ENCODE data around the gene GRAMD1C.

Gene GRAMD1C

DNA sequence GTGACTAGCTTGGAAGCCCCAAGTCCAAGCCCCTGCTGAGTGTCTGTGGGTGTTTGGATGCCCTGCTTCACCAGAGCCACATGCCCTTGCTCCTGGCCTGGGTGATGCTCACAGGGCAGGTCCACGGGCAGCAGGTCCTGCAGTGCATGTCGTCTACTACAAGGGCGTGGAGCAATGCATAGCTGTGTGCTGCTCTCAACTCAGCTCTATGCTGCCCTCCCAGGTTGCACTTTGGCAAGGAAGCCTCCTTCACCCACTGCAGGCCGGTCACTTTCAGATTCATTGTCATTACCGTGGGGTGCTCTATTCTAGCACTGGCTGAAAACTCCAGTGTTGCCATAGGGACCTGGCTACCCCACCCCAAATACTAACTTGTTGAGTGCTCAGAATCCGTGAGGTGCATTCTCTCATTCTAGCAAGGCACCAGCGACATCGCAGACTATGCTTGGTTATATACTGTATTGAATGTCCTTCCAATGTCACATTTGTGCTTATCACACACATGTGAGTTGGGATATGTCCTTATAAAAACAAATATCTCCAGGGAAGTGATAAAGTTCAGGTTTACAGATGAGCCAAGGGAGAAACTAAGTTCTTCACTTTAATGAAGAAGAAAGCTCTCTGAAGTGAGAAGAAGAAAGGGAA, 51.8 kb downstream of the GRAMD1C start:
- no peaks in the 10 kb centered on the region for H3K4me1 Mint-ChIP-seq (ENCODE audit: low read depth)
- no peak for DNase-seq (ENCODE audit: low spot score)
- H3K4me3 Mint-ChIP-seq: no peak overlapping the region
- H3K9me3 Mint-ChIP-seq: no peaks in the 10 kb centered on the region
- H3K27ac Mint-ChIP-seq: no peak overlapping the region
- peaks cover 2% of the 10 kb centered on the region for H3K27me3 Mint-ChIP-seq (ENCODE audit: low read depth)
- H3K36me3 Mint-ChIP-seq (ENCODE audit: low read depth): no peaks in the 10 kb centered on the region

DNA sequence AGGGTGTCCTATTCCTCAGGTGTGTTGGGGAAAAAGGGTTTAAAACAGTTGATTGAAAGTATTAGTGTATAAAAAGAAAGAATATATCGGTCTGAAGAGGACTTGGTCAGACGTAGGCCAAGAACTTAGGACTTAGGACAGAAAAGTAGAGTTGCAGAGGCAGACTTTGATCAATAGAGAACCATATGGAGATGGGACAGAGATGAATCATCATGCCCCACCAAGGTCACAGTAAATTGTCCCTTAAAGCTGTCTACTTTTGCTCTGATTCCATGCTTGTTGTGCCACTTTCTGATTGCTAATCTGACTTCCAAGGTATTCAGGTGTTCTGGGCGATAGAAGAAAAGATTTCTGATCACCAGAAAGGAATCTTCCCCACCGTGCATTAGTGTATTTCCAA, 56.3 kb downstream of the GRAMD1C start:
- H3K4me1 Mint-ChIP-seq (ENCODE audit: low read depth): peaks cover 2% of the 10 kb centered on the region
- no peaks in the 10 kb centered on the region for H3K9me3 Mint-ChIP-seq
- no peak overlapping the region for H3K27ac Mint-ChIP-seq
- no peak for DNase-seq (ENCODE audit: low spot score)
- H3K36me3 Mint-ChIP-seq (ENCODE audit: low read depth): no peaks in the 10 kb centered on the region
- peaks cover 2% of the 10 kb centered on the region for H3K27me3 Mint-ChIP-seq (ENCODE audit: low read depth)
- H3K4me3 Mint-ChIP-seq: no peak overlapping the region

DNA sequence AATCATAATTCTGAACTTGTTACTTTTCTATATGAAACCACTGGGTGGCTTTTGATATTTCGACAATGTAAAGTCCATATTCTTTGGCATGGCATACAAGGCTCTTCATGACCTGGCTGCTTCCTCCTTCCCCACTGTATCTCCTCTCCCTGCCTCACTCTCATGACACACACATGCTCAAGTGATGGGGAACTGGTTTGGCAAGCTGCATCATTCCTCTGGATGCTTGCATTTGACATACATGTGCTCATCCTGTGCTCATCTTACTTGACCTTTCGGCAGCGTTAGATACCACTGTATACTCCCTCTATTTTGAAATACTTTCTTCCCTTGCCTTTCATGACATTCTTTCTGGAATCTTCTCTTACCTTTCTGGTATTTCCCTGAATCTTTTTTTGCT, 57.4 kb downstream of the GRAMD1C start:
- Mint-ChIP-seq H3K27ac (no peak overlapping the region), H3K4me3 (no peak overlapping the region), H3K27me3 (ENCODE audit: low read depth) (peaks cover 2% of the 10 kb centered on the region), H3K36me3 (ENCODE audit: low read depth) (no peaks in the 10 kb centered on the region), H3K9me3 (no peaks in the 10 kb centered on the region), H3K4me1 (ENCODE audit: low read depth) (peaks cover 2% of the 10 kb centered on the region)
- DNase-seq (ENCODE audit: low spot score): no peak

DNA sequence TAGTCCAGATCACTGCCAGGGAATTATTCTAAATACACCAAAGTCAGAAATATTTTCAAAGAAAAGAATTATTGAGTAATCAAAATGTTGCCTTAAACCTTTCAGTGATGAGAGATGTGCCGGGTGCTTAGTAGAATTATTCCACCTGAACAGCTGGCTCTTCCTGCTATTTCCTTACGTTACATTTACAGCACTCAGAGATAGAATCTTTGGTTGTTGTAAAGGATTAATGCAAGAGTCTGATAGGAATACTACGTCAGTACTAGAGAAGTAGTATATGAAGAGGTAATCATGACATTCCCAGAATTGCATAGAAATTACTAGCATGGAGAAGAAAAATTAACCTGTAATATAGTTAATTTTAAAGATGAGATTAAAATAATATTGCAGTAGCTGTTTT, 58.3 kb downstream of the GRAMD1C start:
- Mint-ChIP-seq H3K27ac (no peak overlapping the region), H3K4me3 (no peak overlapping the region), H3K9me3 (no peaks in the 10 kb centered on the region), H3K36me3 (ENCODE audit: low read depth) (no peaks in the 10 kb centered on the region), H3K4me1 (ENCODE audit: low read depth) (peaks cover 2% of the 10 kb centered on the region), H3K27me3 (ENCODE audit: low read depth) (peaks cover 2% of the 10 kb centered on the region)
- DNase-seq (ENCODE audit: low spot score): no peak

DNA sequence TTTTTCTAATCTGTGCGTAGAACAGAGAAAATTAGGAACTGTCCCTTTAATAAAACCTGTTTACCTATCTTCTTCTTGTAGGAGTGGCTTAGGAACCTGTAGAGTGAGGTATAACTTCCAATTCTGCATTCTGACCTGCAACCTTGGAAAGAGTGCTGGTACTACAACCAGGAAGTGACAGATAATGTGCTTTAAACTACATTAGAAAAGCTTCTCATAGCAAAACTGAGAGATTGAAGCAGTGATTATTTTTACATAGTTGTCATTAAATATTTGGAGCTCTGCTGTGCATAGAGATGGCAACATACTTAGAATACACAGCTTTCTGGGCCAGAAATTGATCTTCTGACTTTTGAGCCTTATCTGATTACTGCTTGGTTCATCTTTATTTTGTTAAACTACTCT, 58.8 kb downstream of the GRAMD1C start:
- no peak for DNase-seq (ENCODE audit: low spot score)
- Mint-ChIP-seq H3K4me1 (ENCODE audit: low read depth) (peaks cover 2% of the 10 kb centered on the region), H3K36me3 (ENCODE audit: low read depth) (no peaks in the 10 kb centered on the region), H3K4me3 (peak overlapping the region; percentile 22), H3K27ac (no peak overlapping the region), H3K27me3 (ENCODE audit: low read depth) (peaks cover 2% of the 10 kb centered on the region), H3K9me3 (no peaks in the 10 kb centered on the region)

DNA sequence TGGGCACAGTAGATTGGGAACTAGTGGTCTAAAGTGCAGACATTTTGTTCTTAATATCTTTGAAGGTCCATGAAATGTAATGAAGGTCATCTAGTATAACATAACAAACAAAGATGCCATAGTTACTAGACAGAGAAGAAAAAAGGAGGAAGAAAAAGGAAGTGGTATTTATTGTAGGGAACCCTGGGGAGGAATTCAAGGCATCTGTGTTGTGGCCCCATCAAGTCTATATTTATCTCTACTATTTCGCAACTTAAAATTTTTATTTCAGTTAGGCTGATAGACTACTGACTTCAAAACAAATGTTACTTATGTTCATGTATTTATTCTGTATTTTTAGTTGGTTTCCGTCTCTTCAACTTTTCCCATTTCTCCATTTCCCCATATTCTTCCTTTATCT, 60.3 kb downstream of the GRAMD1C start:
- H3K27ac Mint-ChIP-seq: no peak overlapping the region
- peaks cover 2% of the 10 kb centered on the region for H3K27me3 Mint-ChIP-seq (ENCODE audit: low read depth)
- no peaks in the 10 kb centered on the region for H3K9me3 Mint-ChIP-seq
- DNase-seq (ENCODE audit: low spot score): no peak
- H3K4me3 Mint-ChIP-seq: no peak overlapping the region
- H3K4me1 Mint-ChIP-seq (ENCODE audit: low read depth): peaks cover 2% of the 10 kb centered on the region
- H3K36me3 Mint-ChIP-seq (ENCODE audit: low read depth): no peaks in the 10 kb centered on the region

DNA sequence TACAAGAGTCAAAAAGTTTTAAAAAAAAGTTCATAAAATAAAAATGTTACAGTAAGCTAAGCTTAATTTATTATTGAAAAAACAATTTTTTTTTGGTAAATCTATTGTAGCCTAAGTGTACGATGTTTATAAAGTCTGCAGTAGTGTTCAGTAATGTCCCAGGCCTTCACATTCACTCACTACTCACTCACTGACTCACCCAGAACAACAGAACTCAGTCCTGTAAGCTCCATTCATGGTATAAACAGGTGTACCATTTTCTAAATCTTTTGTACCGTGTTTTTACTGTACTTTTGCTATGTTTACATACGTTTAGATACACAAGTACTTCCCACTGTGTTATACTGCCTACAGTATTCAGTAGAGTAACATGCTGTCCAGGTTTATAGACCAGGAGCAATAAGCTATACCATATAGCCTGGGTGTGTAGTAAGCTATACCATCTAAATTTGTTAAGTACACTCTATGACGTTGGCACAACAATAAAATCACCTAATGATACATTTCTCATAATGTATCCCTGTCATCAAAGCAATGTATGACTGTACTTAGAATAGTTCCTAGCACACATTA, 68.1 kb downstream of the GRAMD1C start:
- H3K36me3 Mint-ChIP-seq (ENCODE audit: low read depth): no peaks in the 10 kb centered on the region
- no peak overlapping the region for H3K4me3 Mint-ChIP-seq
- H3K27ac Mint-ChIP-seq: no peak overlapping the region
- H3K4me1 Mint-ChIP-seq (ENCODE audit: low read depth): no peaks in the 10 kb centered on the region
- no peaks in the 10 kb centered on the region for H3K9me3 Mint-ChIP-seq
- no peak for DNase-seq (ENCODE audit: low spot score)
- H3K27me3 Mint-ChIP-seq (ENCODE audit: low read depth): peaks cover 3% of the 10 kb centered on the region

DNA sequence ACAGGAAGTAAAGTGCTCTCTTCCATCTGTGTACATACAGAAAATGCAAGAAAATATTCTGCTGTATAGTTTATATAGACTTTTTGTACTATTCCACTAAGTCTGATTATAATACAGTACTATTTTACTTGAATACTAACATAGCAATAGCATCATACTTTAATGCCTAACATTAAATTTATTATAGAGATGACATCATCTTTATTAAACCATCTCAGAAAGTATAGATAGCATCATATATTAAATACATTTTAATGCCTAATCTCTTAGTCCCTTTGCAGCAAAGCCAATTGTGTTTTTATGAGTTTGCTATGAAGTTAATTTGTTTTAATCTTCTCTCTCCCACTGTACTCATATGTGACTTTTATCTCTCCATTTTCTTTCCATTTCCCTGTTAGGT, 69.5 kb downstream of the GRAMD1C start:
- H3K27me3 Mint-ChIP-seq (ENCODE audit: low read depth): peaks cover 3% of the 10 kb centered on the region

DNA sequence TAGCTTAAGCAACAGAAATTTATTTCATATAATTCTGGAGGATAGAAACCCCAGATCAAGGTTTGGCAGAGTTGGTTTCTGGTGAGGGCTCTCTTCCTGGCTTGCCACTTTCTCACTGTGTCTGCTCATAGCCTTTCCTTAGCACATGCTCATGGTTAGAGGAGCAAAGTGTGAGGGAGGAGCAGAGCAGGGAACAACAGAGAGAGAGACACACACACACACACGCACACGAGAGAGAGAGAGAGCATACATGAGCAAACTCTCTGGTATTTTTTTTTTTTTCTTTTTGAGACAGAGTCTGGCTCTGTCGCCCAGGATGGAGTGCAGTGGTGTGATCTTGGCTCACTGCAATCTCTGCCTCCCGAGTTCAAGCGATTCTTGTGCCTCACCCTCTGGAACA, 72.4 kb downstream of the GRAMD1C start:
- Mint-ChIP-seq H3K4me3 (no peak overlapping the region), H3K27ac (no peak overlapping the region), H3K27me3 (ENCODE audit: low read depth) (peaks cover 5% of the 10 kb centered on the region), H3K36me3 (ENCODE audit: low read depth) (no peaks in the 10 kb centered on the region), H3K9me3 (no peaks in the 10 kb centered on the region), H3K4me1 (ENCODE audit: low read depth) (peaks cover 5% of the 10 kb centered on the region)
- no peak for DNase-seq (ENCODE audit: low spot score)

More for the DNA sequence above, 69.5 kb downstream of the GRAMD1C start:
- DNase-seq (ENCODE audit: low spot score): no peak
- Mint-ChIP-seq H3K36me3 (ENCODE audit: low read depth) (no peaks in the 10 kb centered on the region), H3K9me3 (no peaks in the 10 kb centered on the region), H3K4me3 (no peak overlapping the region), H3K27ac (no peak overlapping the region), H3K4me1 (ENCODE audit: low read depth) (peaks cover 5% of the 10 kb centered on the region)

DNA sequence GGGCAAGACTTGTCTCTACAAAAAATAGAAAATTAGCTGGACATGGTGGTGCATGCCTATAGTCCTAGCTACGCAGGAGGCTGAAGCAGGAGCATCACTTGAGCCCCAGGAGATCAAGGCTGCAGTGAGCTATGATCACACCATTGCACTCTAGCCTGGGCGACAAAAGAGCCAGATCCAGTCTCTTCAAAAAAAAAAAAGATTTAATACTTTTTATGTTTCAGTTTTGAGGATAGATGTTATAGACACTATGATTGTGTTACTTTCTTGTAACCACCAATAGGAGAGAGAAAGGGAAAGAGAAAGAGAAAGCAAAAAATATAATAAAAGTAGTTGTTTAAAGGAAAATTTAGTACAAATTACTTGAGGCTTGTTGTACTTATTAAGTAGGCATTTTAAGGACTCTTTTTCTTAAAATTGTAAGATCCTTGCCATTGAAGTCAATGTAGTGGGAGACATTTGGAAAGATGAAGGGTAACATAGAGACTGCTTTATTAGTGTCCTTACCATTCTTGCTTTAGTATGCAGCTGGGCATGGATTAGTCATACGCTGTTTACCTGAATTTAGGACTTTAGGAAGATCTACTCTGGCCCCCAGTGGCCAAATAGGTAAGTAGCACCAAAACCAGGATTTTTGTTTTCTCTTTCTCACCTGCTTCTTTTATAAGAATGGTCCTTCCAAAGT, 74.1 kb downstream of the GRAMD1C start:
- no peaks in the 10 kb centered on the region for H3K9me3 Mint-ChIP-seq
- peak; percentile 18 for DNase-seq (ENCODE audit: low spot score)
- H3K27me3 Mint-ChIP-seq (ENCODE audit: low read depth): peaks cover 5% of the 10 kb centered on the region
- peak overlapping the region; percentile 10 for H3K27ac Mint-ChIP-seq
- H3K4me3 Mint-ChIP-seq: peak overlapping the region; percentile 68
- no peaks in the 10 kb centered on the region for H3K36me3 Mint-ChIP-seq (ENCODE audit: low read depth)
- peaks cover 5% of the 10 kb centered on the region for H3K4me1 Mint-ChIP-seq (ENCODE audit: low read depth)

DNA sequence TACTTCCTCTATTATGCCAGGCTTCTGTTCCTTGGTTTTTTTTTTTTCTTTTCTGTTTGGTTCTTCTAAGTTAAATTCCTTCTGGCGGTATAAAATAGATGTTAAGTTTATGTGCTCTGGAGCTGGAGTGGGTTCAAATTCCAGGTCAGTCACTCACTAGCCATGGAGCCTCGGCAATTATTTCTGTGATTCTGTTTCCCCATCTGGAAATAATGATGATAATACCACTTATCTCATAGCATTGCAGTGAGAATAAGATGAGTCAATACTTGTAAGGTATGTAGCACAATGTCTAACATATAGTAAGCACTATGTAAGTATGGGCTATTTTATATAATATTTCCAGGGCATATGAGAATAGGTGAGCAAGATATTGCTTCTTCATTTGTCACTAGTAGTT, 76.1 kb downstream of the GRAMD1C start:
- H3K27me3 Mint-ChIP-seq (ENCODE audit: low read depth): peaks cover 6% of the 10 kb centered on the region
- no peak overlapping the region for H3K27ac Mint-ChIP-seq
- H3K9me3 Mint-ChIP-seq: no peaks in the 10 kb centered on the region
- no peaks in the 10 kb centered on the region for H3K36me3 Mint-ChIP-seq (ENCODE audit: low read depth)
- H3K4me3 Mint-ChIP-seq: no peak overlapping the region
- H3K4me1 Mint-ChIP-seq (ENCODE audit: low read depth): peaks cover 5% of the 10 kb centered on the region
- DNase-seq (ENCODE audit: low spot score): no peak

DNA sequence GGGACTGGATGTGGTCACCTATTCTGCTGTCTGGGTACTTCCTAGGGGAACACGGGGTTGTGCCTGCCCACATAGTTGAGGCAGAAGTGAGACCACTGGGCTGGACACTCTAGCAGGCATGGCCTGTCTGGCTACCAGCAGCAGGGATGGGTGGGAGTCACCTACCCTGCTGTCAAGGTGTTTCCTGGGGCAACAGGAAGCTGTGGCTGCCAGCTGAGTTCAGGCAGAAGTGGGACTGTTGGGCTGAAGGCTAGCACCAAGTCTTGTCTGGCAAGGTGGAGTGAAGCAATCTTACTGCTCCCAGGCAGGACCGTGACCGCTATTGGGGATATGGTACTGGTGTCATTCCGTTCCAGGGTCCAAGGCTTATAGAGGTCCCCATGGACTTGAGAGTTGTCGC, 89.0 kb downstream of the GRAMD1C start:
- no peak for DNase-seq (ENCODE audit: low spot score)
- Mint-ChIP-seq H3K27ac (no peak overlapping the region), H3K4me1 (ENCODE audit: low read depth) (no peaks in the 10 kb centered on the region), H3K4me3 (no peak overlapping the region), H3K36me3 (ENCODE audit: low read depth) (no peaks in the 10 kb centered on the region), H3K27me3 (ENCODE audit: low read depth) (peaks cover 5% of the 10 kb centered on the region), H3K9me3 (peaks cover 17% of the 10 kb centered on the region)

DNA sequence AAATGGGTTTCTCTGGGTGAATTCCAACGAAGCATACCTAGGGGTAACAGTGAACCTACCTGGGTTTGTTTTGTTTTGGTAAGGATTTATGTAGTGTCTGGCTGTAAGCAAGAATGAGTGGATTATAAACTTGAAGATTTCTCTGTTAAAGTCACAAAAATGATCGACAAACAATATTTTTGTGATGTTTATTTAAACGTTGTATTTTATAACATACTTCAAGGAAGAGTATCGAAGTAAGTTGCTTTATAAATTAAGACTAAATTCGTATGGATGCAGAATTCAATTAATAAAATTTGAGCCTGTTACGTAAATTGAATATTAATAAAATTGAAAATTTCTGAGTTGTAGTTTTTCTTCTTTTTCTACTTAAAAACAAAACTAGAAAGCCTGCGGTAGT, 108.2 kb downstream of the GRAMD1C start:
- H3K27ac Mint-ChIP-seq: no peak overlapping the region
- peaks cover 7% of the 10 kb centered on the region for H3K4me1 Mint-ChIP-seq (ENCODE audit: low read depth)
- H3K4me3 Mint-ChIP-seq: peak overlapping the region; percentile 80
- DNase-seq (ENCODE audit: low spot score): no peak
- H3K36me3 Mint-ChIP-seq (ENCODE audit: low read depth): no peaks in the 10 kb centered on the region
- peaks cover 55% of the 10 kb centered on the region for H3K27me3 Mint-ChIP-seq (ENCODE audit: low read depth)
- no peaks in the 10 kb centered on the region for H3K9me3 Mint-ChIP-seq

DNA sequence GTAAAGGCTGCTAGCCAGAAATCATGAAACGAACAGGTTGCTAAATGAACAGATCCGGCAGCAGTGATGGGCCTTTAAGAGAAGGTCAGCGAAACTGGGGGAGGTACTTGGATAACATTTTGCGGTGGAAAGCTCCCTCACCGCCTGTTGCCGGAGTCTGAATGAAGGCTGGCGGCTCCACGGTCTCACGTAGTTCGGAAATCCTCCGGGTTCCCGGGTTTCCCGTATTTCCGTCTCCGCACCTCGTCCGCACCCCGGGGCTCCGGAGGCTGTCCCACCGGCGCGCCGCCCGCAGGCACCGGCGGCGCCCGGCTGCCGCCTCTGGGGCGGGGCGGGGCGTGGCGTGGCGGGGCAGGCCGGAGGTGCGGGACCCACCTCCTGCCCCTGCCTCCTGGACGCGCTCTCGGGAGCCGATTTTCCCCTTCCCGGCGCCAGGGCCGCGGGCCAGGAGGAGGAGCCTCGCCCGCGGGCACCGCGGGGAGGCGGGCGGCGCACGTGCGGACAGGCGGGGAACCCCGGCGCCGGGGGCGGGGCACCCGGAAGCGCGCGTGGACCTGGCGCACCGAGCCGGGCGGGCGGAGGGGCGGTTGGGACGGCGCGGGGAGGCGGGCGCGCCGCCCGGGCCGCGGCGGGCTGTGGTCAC, 108.9 kb downstream of the GRAMD1C start, which contains the start of gene ZDHHC23:
TSS of gene ZDHHC23 (plus strand) at position 642 of the 643 bp plus-strand sequence. CDS start 790 bp downstream, outside the sequence.
- Mint-ChIP-seq H3K4me3 (peak within 1 kb of the TSS; percentile 80), H3K27ac (peak within 1 kb of the TSS; percentile 60), H3K9me3 (no peaks in the 10 kb centered on the region), H3K27me3 (ENCODE audit: low read depth) (peaks cover 52% of the 10 kb centered on the region), H3K4me1 (ENCODE audit: low read depth) (peaks cover 7% of the 10 kb centered on the region), H3K36me3 (ENCODE audit: low read depth) (no peaks in the 10 kb centered on the region)
- DNase-seq (ENCODE audit: low spot score): peak; percentile 71
